Measurements from ENCODE around the gene PLEKHJ1. TPM values are rescaled to one million over a fixed set of nuclear protein-coding genes. Genes with fewer than 3 reads are reported as not detected.

The PLEKHJ1 gene
- total and polyA plus RNA-seq, 9 of the 15 experiments (the other 6 are each of a cell fraction or from before 2014, with no cell fraction given) = 1.5 to 188 (median 63.9) TPM

- TF ChIP-seq, protein P1, sequence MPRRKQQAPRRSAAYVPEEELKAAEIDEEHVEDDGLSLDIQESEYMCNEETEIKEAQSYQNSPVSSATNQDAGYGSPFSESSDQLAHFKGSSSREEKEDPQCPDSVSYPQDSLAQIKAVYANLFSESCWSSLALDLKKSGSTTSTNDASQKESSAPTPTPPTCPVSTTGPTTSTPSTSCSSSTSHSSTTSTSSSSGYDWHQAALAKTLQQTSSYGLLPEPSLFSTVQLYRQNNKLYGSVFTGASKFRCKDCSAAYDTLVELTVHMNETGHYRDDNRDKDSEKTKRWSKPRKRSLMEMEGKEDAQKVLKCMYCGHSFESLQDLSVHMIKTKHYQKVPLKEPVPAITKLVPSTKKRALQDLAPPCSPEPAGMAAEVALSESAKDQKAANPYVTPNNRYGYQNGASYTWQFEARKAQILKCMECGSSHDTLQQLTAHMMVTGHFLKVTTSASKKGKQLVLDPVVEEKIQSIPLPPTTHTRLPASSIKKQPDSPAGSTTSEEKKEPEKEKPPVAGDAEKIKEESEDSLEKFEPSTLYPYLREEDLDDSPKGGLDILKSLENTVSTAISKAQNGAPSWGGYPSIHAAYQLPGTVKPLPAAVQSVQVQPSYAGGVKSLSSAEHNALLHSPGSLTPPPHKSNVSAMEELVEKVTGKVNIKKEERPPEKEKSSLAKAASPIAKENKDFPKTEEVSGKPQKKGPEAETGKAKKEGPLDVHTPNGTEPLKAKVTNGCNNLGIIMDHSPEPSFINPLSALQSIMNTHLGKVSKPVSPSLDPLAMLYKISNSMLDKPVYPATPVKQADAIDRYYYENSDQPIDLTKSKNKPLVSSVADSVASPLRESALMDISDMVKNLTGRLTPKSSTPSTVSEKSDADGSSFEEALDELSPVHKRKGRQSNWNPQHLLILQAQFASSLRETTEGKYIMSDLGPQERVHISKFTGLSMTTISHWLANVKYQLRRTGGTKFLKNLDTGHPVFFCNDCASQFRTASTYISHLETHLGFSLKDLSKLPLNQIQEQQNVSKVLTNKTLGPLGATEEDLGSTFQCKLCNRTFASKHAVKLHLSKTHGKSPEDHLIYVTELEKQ (CRISPR knock-in tag; IDR thresholded peaks at IDR 0.05) = no peak
- TF ChIP-seq ZNF140 (CRISPR knock-in tag; IDR thresholded peaks at IDR 0.05) = no peak
- TF ChIP-seq, protein P2, sequence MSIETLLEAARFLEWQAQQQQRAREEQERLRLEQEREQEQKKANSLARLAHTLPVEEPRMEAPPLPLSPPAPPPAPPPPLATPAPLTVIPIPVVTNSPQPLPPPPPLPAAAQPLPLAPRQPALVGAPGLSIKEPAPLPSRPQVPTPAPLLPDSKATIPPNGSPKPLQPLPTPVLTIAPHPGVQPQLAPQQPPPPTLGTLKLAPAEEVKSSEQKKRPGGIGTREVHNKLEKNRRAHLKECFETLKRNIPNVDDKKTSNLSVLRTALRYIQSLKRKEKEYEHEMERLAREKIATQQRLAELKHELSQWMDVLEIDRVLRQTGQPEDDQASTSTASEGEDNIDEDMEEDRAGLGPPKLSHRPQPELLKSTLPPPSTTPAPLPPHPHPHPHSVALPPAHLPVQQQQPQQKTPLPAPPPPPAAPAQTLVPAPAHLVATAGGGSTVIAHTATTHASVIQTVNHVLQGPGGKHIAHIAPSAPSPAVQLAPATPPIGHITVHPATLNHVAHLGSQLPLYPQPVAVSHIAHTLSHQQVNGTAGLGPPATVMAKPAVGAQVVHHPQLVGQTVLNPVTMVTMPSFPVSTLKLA (conservative IDR thresholded peaks at IDR 0.05) = no peak
- no peak for TF ChIP-seq SREBF2 (CRISPR knock-in tag; IDR thresholded peaks at IDR 0.05)
- no peak for TF ChIP-seq ZNF507 (tag; conservative IDR thresholded peaks at IDR 0.05)
- no peak for TF ChIP-seq TRIM28 (IDR thresholded peaks at IDR 0.05)
- TF ChIP-seq ZNF431 (CRISPR knock-in tag; IDR thresholded peaks at IDR 0.05) = no peak
- no peak for TF ChIP-seq NFXL1 (CRISPR knock-in tag; IDR thresholded peaks at IDR 0.05)
- TF ChIP-seq, protein P3, sequence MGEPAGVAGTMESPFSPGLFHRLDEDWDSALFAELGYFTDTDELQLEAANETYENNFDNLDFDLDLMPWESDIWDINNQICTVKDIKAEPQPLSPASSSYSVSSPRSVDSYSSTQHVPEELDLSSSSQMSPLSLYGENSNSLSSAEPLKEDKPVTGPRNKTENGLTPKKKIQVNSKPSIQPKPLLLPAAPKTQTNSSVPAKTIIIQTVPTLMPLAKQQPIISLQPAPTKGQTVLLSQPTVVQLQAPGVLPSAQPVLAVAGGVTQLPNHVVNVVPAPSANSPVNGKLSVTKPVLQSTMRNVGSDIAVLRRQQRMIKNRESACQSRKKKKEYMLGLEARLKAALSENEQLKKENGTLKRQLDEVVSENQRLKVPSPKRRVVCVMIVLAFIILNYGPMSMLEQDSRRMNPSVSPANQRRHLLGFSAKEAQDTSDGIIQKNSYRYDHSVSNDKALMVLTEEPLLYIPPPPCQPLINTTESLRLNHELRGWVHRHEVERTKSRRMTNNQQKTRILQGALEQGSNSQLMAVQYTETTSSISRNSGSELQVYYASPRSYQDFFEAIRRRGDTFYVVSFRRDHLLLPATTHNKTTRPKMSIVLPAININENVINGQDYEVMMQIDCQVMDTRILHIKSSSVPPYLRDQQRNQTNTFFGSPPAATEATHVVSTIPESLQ (CRISPR knock-in tag; IDR thresholded peaks at IDR 0.05) = no peak
- TF ChIP-seq ZNF551 (CRISPR knock-in tag; IDR thresholded peaks at IDR 0.05) = no peak
- TF ChIP-seq, protein P4, sequence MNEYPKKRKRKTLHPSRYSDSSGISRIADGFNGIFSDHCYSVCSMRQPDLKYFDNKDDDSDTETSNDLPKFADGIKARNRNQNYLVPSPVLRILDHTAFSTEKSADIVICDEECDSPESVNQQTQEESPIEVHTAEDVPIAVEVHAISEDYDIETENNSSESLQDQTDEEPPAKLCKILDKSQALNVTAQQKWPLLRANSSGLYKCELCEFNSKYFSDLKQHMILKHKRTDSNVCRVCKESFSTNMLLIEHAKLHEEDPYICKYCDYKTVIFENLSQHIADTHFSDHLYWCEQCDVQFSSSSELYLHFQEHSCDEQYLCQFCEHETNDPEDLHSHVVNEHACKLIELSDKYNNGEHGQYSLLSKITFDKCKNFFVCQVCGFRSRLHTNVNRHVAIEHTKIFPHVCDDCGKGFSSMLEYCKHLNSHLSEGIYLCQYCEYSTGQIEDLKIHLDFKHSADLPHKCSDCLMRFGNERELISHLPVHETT (CRISPR knock-in tag; conservative IDR thresholded peaks at IDR 0.05 in 1 of 2, IDR thresholded peaks at IDR 0.05 in 1 of 2) = no peak
- TF ChIP-seq HNRNPH1 (optimal IDR thresholded peaks at IDR 0.05; ENCODE audit: low read depth, low read length) = no peak
- TF ChIP-seq SMARCC2 (IDR thresholded peaks at IDR 0.05; ENCODE audit: low read depth) = no peak
- TF ChIP-seq HOXB6 (CRISPR knock-in tag; IDR thresholded peaks at IDR 0.05; ENCODE audit: borderline replicate concordance) = no peak
- TF ChIP-seq KDM1A (IDR thresholded peaks at IDR 0.05) = peak in 1 of 2 experiments; percentile 11; a peak in 1 of 4 replicates
- TF ChIP-seq, protein P5, sequence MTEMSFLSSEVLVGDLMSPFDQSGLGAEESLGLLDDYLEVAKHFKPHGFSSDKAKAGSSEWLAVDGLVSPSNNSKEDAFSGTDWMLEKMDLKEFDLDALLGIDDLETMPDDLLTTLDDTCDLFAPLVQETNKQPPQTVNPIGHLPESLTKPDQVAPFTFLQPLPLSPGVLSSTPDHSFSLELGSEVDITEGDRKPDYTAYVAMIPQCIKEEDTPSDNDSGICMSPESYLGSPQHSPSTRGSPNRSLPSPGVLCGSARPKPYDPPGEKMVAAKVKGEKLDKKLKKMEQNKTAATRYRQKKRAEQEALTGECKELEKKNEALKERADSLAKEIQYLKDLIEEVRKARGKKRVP (CRISPR knock-in tag; IDR thresholded peaks at IDR 0.05) = no peak
- TF ChIP-seq PHF21A (IDR thresholded peaks at IDR 0.05; ENCODE audit: borderline replicate concordance, low read depth) = no peak
- no peak for TF ChIP-seq CCAR2 (IDR thresholded peaks at IDR 0.05; ENCODE audit: low read depth, low read length)
Observed at GRCh38 chr19:2237051-2237868, 1.1 kb upstream of the PLEKHJ1 start (continued).

Measured in K562 (cell line).